HL-60 (cell line): Measurements from ENCODE around the gene METTL9.

Source experiments
- GABPA ChIP-seq: IDR thresholded peaks from 2 replicates; pipeline ENCODE4 v1.6.1; 2012; ENCODE audit warnings: low read depth
- POLR2AphosphoS5 ChIP-seq: IDR thresholded peaks from 2 replicates; pipeline ENCODE4 v1.6.1; 2012; ENCODE audit warnings: low read depth
- SPI1 ChIP-seq: IDR thresholded peaks from 2 replicates; pipeline ENCODE4 v1.6.1; 2012; ENCODE audit warnings: low read depth, mild to moderate bottlenecking, borderline replicate concordance
- TF ChIP-seq, protein P1 (sequence below): IDR thresholded peaks from one replicate; pipeline ENCODE4 v1.5.1; 2011; ENCODE audit warnings: low read length, control low read depth, inconsistent platforms; ENCODE audit not compliant: insufficient read depth
- TF ChIP-seq, protein P2 (sequence below): IDR thresholded peaks from 2 replicates; pipeline ENCODE4 v1.6.1; 2012; ENCODE audit warnings: low read depth; ENCODE audit not compliant: insufficient replicate concordance

DNA sequence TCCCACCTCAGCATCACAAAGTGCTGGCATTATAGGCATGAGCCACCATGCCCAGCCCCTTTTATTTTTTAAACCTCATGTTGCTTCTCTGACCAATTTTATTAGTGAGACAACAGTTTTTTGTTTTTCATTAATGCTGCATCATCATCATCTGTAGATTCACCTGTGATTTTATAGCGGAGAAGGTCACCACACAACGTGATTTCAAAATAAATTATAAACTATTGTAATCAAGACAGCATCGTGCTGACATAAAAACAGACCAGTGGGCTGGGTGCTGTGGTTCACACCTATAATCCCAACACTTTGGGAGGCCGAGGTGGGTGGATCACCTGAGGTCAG, 28.7 kb upstream of the METTL9 start:
- TF ChIP-seq, protein P1, sequence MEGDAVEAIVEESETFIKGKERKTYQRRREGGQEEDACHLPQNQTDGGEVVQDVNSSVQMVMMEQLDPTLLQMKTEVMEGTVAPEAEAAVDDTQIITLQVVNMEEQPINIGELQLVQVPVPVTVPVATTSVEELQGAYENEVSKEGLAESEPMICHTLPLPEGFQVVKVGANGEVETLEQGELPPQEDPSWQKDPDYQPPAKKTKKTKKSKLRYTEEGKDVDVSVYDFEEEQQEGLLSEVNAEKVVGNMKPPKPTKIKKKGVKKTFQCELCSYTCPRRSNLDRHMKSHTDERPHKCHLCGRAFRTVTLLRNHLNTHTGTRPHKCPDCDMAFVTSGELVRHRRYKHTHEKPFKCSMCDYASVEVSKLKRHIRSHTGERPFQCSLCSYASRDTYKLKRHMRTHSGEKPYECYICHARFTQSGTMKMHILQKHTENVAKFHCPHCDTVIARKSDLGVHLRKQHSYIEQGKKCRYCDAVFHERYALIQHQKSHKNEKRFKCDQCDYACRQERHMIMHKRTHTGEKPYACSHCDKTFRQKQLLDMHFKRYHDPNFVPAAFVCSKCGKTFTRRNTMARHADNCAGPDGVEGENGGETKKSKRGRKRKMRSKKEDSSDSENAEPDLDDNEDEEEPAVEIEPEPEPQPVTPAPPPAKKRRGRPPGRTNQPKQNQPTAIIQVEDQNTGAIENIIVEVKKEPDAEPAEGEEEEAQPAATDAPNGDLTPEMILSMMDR = no peak
- TF ChIP-seq POLR2AphosphoS5 (no peak), GABPA (no peak), SPI1 (no peak)
- TF ChIP-seq, protein P2, sequence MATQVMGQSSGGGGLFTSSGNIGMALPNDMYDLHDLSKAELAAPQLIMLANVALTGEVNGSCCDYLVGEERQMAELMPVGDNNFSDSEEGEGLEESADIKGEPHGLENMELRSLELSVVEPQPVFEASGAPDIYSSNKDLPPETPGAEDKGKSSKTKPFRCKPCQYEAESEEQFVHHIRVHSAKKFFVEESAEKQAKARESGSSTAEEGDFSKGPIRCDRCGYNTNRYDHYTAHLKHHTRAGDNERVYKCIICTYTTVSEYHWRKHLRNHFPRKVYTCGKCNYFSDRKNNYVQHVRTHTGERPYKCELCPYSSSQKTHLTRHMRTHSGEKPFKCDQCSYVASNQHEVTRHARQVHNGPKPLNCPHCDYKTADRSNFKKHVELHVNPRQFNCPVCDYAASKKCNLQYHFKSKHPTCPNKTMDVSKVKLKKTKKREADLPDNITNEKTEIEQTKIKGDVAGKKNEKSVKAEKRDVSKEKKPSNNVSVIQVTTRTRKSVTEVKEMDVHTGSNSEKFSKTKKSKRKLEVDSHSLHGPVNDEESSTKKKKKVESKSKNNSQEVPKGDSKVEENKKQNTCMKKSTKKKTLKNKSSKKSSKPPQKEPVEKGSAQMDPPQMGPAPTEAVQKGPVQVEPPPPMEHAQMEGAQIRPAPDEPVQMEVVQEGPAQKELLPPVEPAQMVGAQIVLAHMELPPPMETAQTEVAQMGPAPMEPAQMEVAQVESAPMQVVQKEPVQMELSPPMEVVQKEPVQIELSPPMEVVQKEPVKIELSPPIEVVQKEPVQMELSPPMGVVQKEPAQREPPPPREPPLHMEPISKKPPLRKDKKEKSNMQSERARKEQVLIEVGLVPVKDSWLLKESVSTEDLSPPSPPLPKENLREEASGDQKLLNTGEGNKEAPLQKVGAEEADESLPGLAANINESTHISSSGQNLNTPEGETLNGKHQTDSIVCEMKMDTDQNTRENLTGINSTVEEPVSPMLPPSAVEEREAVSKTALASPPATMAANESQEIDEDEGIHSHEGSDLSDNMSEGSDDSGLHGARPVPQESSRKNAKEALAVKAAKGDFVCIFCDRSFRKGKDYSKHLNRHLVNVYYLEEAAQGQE = no peak
